Effector CD4-positive, alpha-beta T cell (primary cell): ENCODE results near the gene CAPN12.

ENCODE experiments used
- DNase-seq: peaks from one replicate; pipeline ENCODE4 v3.0.0-alpha.2; 2020

Gene CAPN12

DNA sequence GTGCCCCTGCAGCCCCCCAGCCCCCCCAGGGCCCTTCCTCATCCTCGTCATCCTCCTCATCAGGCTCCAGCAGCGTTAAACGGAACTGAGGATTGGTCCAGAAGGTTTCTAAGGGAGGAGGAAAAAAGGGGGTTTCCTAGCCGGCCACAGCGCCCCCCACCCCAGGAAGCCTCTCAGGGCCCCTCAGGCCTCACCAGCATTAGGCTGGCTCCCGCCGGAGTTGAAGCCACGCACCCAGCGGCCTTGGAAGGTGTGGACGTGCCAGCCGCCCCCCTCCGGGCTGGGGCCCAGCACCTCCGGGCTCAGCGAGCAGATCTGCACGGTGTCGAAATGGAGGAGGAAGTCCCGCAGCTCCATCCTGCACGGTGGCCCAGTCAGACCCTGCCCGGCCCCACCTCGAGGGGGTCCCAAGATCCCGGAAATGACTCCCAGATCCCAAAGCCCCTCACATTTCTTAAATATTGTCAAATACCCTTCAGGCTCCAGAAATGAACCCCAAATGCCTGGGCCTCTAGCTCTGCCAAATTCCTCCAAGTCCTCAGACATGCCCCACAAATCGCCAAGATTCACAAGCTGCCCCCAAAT lies 6.9 kb downstream of the CAPN12 start:
- no peak for DNase-seq

DNA sequence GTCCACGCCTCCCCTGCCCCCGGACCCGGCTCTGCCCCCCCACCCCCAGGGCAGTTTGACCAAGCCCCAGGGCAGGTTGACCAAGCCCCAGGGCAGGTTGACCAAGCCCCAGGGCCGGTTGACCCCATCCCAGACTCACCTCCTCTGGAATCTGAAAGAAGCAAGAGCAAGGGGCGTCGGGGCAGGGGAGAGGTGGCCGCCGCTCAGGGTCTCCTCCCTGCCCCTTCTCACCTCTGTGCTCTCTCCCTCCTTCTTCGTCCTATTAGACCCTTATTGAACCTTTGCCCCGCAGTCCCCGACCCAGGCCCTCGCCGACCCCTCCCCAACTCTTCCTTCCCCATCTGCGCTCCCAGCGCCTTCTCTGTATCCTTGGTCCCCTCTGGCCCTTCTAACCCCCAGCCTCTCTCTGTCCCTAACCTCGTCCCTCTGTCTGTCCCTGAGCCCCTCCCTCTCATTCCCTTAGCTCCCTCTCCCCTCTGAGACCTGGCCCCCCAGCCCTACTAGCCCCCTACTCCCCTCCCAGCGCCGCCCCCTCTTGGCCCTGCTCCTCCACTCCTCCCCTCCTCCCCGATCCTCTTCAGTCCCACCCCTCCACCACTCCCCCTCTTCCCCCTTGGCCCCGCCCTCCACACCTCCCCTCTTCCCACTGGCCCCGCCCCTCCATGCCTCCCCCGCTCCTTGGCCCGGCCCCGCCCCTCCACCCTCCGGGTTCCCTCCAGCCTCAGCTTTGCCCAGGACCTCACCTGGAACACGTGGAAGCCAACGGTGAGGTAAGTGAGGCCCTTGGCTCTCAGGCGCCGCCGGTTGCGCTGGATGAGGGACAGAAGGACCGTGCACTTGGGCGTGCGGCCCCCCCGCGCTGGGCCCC lies 7.6 kb downstream of the CAPN12 start:
- DNase-seq = peak; percentile 51

DNA sequence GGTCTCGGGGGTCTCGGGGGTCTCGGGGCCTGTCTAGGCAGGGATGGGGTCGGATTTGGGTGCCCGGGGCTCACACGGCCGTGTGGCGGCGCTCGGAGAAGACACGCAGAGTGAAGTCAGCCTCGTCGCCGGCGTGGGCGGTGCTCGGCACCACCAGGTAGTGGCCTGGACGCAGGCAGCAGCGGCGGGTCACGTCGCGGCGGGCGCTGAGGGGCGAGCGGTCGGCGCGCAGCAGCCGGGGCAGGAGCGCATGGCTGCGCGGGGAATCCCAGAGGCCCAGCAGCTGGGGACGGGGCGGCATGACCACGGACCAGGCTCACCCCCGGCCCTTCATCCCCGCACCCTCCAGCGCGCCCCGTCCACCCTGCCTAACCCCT lies 8.2 kb downstream of the CAPN12 start:
- peak; percentile 54 for DNase-seq

DNA sequence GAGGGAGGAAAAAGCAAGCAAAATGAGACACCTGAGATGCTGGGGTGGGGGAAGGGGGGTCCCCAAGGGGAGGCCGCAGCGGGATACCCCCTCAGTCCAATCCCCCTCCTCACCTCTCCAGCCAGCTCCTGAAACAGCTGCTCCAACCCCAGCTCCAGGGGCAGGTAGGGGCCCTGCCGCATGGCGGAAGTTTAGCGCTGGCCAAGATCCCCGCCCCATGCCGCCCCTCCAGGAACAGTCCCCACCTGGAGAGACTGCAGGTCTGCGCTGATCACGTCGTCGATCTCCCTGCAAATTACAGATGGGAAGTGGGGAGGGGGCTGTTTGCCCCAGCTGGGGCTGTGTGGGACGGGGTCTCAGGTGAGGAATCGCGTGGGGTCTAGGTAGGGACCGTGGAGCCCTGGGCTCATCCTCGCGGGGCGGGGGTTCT lies 9.0 kb downstream of the CAPN12 start:
- DNase-seq = peak; percentile 44

DNA sequence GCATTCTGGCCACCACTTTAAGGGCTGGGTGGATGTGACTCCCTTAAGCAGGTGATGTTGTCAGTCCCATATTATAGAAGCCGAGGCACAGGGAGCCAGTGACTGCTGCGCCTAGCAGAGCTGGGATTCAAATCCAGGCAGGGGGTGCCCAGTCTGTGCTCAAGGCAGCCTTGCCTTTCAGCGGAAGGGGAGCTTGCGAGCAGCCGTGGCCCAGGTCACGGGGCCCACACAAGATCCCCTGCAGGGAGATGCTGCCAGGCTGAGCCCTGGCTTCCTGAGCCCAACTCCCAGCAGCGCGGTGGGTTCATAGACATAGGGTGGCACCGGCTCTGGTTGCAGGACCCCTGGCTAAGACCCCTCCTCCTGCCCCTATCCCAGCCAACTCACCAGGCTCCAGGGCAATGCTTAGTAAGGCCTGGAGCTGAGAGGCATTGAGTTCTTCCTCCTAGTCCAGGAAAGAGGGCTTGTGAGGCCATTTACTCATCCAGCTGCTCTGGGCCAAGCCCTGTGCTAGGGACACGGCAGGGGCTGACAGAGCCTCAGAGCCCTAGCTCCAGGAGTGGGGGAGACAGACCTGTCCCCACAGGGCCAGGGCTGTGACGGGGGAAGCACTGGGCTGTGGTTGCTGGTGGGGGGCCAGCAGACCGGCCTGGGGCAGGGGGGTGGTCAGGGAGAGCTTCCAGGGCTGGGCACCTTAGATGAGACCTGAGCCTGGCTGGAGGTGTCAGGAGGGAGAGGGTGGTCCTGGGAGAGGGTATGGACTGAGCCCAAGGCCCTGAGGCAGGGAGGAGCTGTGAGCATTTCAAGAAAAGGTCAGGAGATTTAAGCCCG lies 9.6 kb downstream of the CAPN12 start:
- DNase-seq = no peak

DNA sequence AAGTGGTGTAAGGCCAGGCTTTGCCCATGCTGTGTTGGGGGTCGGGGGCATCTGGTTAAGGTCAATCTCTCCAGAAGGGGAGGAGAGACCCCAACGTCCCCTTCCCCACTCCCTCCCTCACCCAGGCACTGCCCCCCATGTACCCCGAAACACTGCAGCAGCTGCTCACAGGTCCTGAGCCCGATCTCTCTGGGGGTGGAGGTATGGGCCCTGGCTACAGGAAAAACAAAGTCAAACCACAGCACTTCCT lies 10.2 kb downstream of the CAPN12 start:
- no peak for DNase-seq

DNA sequence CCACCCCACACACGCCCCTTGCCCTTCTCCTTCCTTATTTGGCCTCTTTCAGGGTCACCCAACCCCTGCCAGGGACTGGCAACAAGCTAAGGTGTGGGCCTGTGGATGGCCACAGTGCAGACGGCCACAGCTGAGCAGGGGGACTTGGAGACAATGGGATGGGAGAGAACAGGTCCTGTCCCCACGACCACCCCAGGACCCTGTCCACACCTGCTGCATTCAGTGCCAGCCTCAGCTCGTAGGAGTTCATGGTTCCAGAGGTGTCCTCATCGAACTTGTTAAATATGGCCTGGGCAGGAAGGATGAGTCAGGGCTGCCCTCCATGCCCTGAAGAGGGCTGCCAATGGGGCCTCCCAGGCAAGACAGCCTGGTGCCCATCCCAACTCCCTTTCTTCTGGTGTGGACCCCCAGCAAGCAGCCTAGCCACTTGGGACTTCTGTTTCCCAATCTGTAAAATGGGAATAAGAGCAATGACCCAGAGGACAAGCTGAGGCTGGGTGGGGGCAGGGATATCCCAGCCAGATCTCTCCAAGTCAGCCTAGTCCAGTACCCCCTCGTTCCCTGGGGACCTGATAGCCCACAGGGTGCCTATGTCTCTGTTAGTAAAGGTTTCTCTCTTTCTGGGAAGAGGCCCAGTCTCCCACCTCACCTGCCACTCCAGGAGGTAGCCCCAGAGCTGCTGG lies 10.6 kb downstream of the CAPN12 start:
- no peak for DNase-seq

DNA sequence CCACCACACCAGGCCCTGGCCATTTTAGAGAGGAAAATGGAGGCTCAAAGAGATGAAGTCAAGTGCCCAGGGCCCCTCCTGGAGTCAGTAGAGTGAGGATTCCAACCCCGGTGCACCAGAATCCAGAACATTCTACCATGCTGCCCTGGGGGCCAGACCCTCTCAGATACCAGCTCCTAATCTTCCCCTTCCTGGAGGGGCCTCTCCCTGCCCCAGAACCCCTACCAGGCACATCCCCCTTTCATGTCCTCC lies 11.1 kb downstream of the CAPN12 start:
- DNase-seq = no peak

DNA sequence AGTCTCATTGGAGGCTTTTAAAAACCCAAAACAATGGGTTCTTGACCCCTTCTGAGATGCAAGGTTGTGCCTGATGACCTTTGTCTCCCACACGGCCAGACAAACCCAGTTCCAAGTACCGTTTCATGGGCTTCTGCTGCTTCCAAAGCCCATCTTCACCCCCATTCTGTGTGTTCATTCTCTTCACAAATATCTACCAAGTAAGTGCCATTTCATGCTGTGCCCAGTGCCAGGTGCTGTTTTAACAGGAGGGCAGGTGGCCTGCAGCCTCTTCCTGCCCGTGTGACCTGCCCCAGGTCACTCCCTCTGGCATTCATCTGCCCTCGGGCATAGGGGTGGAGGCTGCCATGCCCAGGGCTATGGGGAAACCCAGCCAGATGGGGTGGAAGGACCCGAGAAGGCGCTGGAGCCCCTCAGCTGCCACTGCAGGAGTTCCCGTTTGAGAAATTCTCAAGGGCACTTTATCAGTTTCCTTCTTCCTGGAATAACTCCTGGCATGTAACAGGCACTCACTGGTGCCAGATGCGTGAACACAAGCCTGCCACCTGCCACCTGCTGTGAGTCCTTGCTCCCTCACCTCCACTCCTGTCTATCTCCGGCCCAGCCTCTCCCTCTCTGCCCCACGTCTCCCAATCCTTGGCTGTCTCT lies 12.5 kb downstream of the CAPN12 start:
- DNase-seq = no peak

DNA sequence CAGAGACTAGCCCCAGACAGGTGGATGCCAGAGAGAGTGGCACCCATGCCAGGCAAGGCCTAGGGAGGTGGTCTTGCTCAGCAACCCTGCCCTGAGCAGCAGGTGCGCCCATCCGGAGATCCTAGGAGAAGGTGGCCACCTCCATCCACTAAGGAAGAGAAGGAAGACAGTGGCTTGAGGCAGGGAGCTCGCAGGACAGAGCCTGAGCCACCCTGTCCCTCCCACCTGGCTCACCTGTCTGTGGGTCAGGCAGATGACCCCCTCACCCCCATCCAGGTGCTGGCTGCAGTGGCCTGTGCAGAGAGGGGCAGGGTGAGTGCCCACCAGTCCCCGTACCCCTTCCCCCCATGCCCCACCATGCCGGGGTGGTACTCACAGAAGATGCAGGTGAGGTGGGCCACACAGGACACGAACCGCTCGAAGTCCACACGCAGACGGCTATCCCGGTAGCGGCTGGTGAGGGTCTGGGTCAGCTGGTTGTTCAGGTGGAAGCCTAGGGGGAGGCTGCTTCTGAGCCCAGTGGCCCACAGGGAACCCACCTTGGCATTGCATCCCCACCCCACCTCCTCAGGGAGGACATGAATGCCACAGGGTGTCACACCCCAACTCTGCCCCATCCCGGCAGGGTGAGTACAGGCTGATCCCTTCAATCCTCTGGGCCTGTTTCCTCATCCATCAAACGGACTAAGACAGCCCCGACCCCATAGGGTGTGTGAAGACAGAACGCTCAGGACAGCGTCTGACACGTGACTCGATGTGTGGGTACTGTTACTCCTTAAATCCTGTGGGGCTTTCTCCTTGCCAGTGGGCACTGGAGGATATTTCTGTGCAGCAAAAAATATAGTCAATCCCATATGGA lies 13.3 kb downstream of the CAPN12 start:
- DNase-seq = no peak

DNA sequence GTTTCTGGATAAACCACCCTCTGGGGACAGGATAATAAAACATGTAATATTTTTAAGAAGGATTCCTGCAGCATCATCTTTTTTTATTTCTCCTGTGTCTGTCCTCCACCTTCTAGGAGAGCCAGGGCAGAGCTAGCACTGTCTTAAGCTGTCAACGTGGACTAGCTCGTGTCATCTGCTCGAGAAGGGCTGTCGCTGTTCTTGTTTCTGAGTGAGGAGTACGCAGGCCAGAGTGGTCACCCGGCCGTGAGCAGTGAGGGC lies 13.9 kb downstream of the CAPN12 start:
- DNase-seq = no peak

DNA sequence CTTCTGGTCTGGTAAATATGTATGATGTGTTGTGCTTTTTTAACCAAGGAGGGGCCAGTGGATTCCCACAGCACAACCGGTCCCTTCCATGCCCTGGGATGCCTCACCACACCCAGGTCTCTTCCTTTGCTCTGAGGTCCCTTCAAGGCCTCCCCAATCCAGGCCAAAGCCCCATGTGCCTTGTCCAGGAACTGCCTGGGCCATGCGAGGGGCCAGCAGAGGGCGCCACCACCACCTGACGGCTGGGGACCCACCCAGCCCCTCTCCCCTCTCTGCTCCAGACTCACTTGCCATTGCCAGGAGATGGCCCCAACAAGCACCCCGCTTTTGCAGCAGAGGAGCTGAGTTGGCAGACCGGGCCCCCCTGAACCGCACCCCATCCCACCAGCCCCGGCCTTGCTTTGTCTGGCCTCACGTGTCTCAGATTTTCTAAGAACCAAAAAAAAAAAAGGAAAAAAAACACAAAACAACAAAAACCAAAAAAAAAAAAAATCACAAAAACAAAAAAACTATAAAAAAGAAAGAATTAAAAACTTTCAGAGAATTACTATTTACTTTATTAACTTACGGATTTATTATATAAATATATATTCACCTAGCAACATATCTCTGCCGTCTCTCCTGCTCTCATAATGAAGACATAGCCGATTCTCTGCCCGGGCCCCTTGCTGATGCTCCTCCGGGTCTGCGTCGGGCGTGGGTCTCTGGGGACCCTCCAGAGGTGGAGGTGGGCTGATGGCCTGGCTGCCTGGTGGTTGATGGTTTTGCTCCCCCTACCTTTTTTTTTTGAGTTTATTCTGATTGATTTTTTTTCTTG lies 14.4 kb downstream of the CAPN12 start:
- peak; percentile 70 for DNase-seq

DNA sequence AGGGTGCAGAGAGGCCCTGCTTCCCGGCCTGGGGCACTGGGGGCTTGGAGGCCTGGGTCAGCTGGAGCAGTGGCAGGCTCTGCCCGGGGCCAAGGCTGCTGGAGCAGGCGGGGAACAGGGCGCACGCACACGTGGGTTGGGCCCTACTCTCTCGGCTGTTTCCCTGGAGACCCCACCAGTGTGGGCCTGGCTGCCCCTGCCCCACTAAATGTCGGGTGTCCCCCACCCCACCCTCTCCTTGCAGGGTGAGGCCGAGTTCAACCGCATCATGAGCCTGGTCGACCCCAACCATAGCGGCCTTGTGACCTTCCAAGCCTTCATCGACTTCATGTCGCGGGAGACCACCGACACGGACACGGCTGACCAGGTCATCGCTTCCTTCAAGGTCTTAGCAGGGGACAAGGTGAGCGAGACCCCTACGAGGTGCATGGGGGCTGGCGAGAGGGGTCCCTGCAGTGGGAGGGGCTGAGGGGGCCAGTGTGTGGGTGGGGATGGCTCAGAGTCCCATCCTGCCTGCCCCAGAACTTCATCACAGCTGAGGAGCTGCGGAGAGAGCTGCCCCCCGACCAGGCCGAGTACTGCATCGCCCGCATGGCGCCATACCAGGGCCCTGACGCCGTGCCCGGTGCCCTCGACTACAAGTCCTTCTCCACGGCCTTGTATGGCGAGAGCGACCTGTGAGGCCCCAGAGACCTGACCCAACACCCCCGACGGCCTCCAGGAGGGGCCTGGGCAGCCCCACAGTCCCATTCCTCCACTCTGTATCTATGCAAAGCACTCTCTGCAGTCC lies 15.3 kb downstream of the CAPN12 start:
- DNase-seq = no peak

DNA sequence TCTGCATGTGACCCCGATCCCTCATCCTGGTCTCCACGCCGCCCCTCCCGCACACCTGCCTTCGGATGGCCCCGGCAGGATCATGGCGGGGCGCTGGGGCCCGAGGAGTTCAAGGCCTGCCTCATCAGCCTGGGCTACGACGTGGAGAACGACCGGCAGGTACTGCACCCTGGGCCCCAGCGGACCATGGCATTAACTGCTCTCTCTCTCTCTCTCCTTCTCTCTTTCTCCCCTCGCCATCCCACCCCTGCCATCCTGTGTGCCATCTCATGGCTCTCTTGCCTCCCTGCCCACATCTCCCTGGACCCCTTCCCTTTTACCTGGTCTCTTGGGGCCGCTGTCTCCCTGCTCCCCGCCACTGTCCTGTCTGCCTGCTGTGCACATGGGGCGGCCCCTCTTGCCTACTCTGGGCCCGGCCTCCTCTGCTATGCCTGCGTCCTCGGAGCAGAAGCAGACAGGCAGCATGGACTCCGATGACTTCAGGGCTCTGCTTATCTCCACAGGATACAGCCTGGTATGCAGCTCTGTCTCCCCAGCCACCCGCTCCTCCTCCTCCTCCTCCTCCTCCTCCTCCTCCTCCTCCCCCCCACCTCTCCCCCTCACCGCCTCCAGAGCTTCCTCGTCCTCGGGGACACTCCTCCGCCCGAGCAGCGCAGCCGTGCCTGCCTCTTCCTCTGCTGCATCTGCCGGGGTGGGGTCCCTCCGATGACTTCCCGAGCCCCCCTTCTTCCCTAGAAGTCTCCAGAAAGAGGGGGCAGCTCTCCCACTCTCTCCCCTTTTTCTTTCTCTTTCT lies 16.2 kb downstream of the CAPN12 start:
- no peak for DNase-seq

DNA sequence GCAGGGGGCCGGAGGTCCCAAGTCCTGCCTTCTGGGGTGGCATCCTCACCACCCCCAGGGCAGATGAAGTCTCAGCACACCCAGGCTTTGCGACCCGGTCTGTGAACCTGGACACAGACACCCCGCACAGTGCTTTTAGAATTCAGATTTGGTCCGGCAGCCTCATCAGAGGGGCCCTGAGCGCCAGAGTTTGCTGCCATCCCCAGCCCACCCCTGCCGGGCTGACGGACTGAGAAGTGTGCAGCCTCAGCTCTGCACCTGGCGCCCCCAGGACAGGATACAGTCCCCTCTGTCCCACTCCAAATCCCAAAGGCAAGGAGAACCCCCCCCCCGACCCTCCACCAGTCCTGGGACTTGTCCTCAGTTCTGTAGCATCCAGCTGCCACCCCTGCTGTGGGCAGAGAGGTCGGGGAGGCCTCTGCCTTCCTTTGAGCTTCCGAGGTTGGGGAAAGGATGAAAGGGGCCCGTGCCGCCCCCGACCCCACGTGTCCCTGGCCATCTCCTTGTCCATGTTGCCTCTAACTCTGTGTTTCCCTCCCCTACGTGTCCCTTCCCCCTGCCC lies 16.9 kb downstream of the CAPN12 start:
- DNase-seq = no peak

DNA sequence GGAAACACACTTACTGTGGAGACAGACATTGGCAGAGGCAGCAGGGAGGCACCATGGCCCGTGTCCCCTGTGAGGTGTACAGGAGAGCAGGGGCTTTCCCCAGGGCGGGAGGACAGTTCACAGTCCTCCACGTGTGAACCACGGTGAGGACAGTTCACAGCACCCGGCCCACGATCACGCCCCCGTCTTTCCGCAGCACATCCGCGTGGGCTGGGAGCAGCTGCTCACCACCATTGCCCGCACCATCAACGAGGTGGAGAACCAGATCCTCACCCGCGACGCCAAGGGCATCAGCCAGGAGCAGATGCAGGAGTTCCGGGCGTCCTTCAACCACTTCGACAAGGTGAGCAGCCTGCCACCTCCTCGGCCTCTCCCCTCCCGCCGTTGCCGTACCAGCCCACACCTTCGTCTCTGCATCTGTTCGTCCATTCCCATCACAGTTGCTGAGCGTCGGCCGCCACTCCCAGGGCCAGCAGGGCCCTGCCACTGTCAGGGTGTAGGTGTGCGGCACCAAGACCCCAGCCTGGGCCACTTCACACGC lies 17.4 kb downstream of the CAPN12 start:
- DNase-seq = no peak

DNA sequence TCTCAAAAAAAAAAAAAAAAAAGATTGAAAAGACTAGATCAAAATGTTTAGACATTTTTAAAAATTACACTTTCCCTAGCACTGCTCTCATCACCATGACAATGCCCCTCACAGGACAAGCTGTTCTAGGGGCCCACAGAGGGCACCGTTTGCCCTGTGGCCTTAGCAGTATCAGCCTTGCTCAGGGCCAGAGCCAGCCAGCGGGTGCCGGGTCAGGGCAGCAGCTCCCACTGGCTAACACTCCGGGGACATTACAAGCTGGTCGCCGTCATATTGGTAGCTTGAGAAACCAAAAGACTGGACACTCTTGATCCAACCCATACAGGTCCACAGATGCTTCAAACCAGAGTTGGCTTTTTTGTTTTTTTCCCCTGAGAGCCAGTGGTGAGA lies 18.0 kb downstream of the CAPN12 start:
- no peak for DNase-seq

DNA sequence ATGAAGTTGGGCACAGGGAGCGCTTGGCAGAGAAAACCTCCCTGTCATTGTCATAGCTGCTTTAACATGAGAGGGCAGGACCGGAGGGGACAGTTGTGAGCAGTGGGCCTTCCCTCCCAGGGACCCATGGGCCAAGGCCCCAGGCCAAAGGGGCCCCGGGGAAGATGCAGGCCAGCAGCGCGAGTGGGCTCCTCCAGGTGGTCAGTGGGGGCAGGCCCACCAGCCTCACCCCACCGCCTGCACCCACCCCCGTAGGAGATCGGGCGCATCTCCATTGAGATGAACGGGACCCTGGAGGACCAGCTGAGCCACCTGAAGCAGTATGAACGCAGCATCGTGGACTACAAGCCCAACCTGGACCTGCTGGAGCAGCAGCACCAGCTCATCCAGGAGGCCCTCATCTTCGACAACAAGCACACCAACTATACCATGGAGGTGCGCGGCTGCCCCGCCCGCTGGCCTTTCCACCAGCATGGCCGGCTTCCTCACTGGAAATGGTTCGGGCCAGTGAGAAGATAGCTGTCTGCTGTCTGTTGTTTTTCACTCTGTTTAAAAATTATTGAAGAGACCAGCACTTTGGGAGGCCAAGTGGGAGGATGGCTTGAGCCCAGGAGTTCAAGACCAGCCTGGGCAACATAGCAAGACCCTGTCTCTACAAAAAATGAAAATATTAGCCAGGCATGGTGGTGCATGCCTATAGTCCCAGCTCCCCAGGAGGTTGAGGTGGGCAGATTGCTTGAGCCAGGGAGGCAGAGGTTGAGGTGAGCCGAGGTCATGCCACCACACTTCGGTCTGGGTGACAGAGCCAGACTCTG lies 18.6 kb downstream of the CAPN12 start:
- DNase-seq = no peak
